ENCODE results near the gene GABRP. TPM values are rescaled to one million over a fixed set of nuclear protein-coding genes. Genes with fewer than 3 reads are reported as not detected.

GABRP gene
- total RNA-seq, 2 donors from 2014 or later, result 0.16 TPM; not detected in 1

- peaks cover 0 to 19% of the 10 kb centered on the region in 2 donors for H3K4me1 ChIP-seq
- H3K9me3 ChIP-seq, result peaks cover 0 to 3% of the 10 kb centered on the region in 2 donors
- no peak overlapping the region for H3K27ac ChIP-seq
- H3K27me3 ChIP-seq, result no peaks in the 10 kb centered on the region
- H3K4me3 ChIP-seq, result no peak overlapping the region
- H3K36me3 ChIP-seq, result no peaks in the 10 kb centered on the region
- TF ChIP-seq CTCF (IDR thresholded peaks at IDR 0.05), result no peak
- peak; percentile 54 for DNase-seq (ENCODE audit: low spot score)
Observed at GRCh38 chr5:170740551-170741205, 42.8 kb upstream of the GABRP start.

- Histone ChIP-seq H3K36me3 (no peaks in the 10 kb centered on the region), H3K27ac (no peak overlapping the region), H3K27me3 (no peaks in the 10 kb centered on the region), H3K9me3 (no peaks in the 10 kb centered on the region), H3K4me1 (peaks cover 0 to 30% of the 10 kb centered on the region in 2 donors), H3K4me3 (no peak overlapping the region)
- DNase-seq (ENCODE audit: low spot score), result peak; percentile 44
- no peak for TF ChIP-seq CTCF (IDR thresholded peaks at IDR 0.05)
Observed at GRCh38 chr5:170741801-170742200, 41.7 kb upstream of the GABRP start.

- no peak for DNase-seq (ENCODE audit: low spot score)
- no peak for TF ChIP-seq CTCF (IDR thresholded peaks at IDR 0.05)
- Histone ChIP-seq H3K4me3 (peak overlapping the region in 1 of 2 donors; percentile 33), H3K9me3 (no peaks in the 10 kb centered on the region), H3K36me3 (no peaks in the 10 kb centered on the region), H3K27ac (no peak overlapping the region), H3K27me3 (no peaks in the 10 kb centered on the region), H3K4me1 (peaks cover 0 to 43% of the 10 kb centered on the region in 2 donors)
Observed at GRCh38 chr5:170743876-170744212, 39.7 kb upstream of the GABRP start.

- Histone ChIP-seq H3K9me3 (no peaks in the 10 kb centered on the region), H3K4me3 (no peak overlapping the region), H3K36me3 (no peaks in the 10 kb centered on the region), H3K27ac (peak overlapping the region; percentile 62 to 76), H3K27me3 (no peaks in the 10 kb centered on the region), H3K4me1 (peaks cover 0 to 43% of the 10 kb centered on the region in 2 donors)
- peak; percentile 57 for DNase-seq (ENCODE audit: low spot score)
- no peak for TF ChIP-seq CTCF (IDR thresholded peaks at IDR 0.05)
Observed at GRCh38 chr5:170745481-170746071, 37.9 kb upstream of the GABRP start.

- peaks cover 0 to 43% of the 10 kb centered on the region in 2 donors for H3K4me1 ChIP-seq
- no peak overlapping the region for H3K4me3 ChIP-seq
- peak; percentile 56 for DNase-seq (ENCODE audit: low spot score)
Observed at GRCh38 chr5:170746075-170746960, 37.2 kb upstream of the GABRP start.

More at GRCh38 chr5:170746075-170746960, 37.2 kb upstream of the GABRP start:
- no peaks in the 10 kb centered on the region for H3K36me3 ChIP-seq
- H3K27me3 ChIP-seq, result no peaks in the 10 kb centered on the region
- TF ChIP-seq CTCF (IDR thresholded peaks at IDR 0.05), result no peak
- H3K9me3 ChIP-seq, result no peaks in the 10 kb centered on the region
- H3K27ac ChIP-seq, result peak overlapping the region; percentile 62 to 76
